Natural killer cell (primary cell): ENCODE measurements around the gene SPTB. TPM values are rescaled to one million over a fixed set of nuclear protein-coding genes. Genes with fewer than 3 reads are reported as not detected.

Experiments used
- ATAC-seq, 3 donors: fragments of 150-1000 bp in 2 of 3; fragments of 200-7000 bp in 1 of 3; cut with Tn5 transposase; 1 replicate in 1 of 3; 2 replicates in 2 of 3; pipeline ENCODE4 v1.10.0; 2021; ENCODE audit warnings: mild to moderate bottlenecking in 2 of 3, moderate library complexity in 2 of 3
- DNase-seq, 2 donors: peaks; one replicate each; pipeline versions ENCODE4 v3.0.0 to v3.0.0-alpha.2; 2013 to 2021; ENCODE audit warnings: mixed read lengths in 1 of 2
- H3K27ac ChIP-seq: one replicate; pipeline ENCODE4 v1.5.1; 2013; ENCODE audit warnings: mild to moderate bottlenecking, low read length
- H3K27me3 ChIP-seq: one replicate; pipeline ENCODE4 v1.6.1; 2013; ENCODE audit warnings: low read length; ENCODE audit not compliant: control insufficient read depth, insufficient read depth
- H3K36me3 ChIP-seq: one replicate; pipeline ENCODE4 v1.6.1; 2013; ENCODE audit warnings: low read length; ENCODE audit not compliant: control insufficient read depth, insufficient read depth
- H3K4me1 ChIP-seq: one replicate; pipeline ENCODE4 v1.6.1; 2013; ENCODE audit warnings: low read length; ENCODE audit not compliant: control insufficient read depth, insufficient read depth
- H3K4me3 ChIP-seq: one replicate; pipeline ENCODE4 v1.5.1; 2013; ENCODE audit warnings: low read length
- H3K9me3 ChIP-seq: one replicate; pipeline ENCODE4 v1.6.1; 2013; ENCODE audit warnings: low read length; ENCODE audit not compliant: control insufficient read depth, insufficient read depth
- H3K27ac Mint-ChIP-seq, 2 donors: one replicate each; pipeline ENCODE4 v1.8.0; 2022; ENCODE audit warnings: mild to moderate bottlenecking in 2 of 2, mixed read lengths in 2 of 2, moderate library complexity in 1 of 2
- H3K27me3 Mint-ChIP-seq, 2 donors: one replicate each; pipeline ENCODE4 v1.8.0; 2022; ENCODE audit warnings: low read depth in 2 of 2, mixed read lengths in 2 of 2
- H3K36me3 Mint-ChIP-seq: one replicate; pipeline ENCODE4 v1.8.0; 2022; ENCODE audit warnings: mixed read lengths
- H3K4me1 Mint-ChIP-seq, 2 donors: one replicate each; pipeline ENCODE4 v1.8.0; 2022; ENCODE audit warnings: mixed read lengths in 2 of 2
- H3K4me3 Mint-ChIP-seq: one replicate; pipeline ENCODE4 v1.8.0; 2022; ENCODE audit warnings: mild to moderate bottlenecking, moderate library complexity, mixed read lengths
- H3K9me3 Mint-ChIP-seq, 2 donors: one replicate each; pipeline ENCODE4 v1.8.0; 2022; ENCODE audit warnings: mixed read lengths in 2 of 2
- WGBS: methylation state at CpG from one replicate; pipeline ENCODE4 v1.1.7; 2013; ENCODE audit warnings: missing lambda C conversion rate; ENCODE audit not compliant: insufficient coverage; 5-methylcytosine and 5-hydroxymethylcytosine counted together
- intact Hi-C: fragments of 100-400 bp; cut with micrococcal nuclease; formaldehyde crosslinking; loops from one replicate; pipeline ENCODE4 v1.14.2; 2022
- total RNA-seq, 4 donors: library from RNA; stranded (reverse); fragments of 120-200 nt in 1 of 4; gene quantifications; one replicate each; pipeline versions ENCODE4 v1.2.3 to v1.2.4, GENCODE V29; 2013 to 2022
- TF ChIP-seq, protein P1 (sequence below): fragments of 200-600 bp; IDR thresholded peaks from one replicate; pipeline ENCODE4 v1.8.0; 2022; ENCODE audit warnings: antibody characterized with exemption

The SPTB gene
- total RNA-seq, 3 donors from 2014 or later (not counting 1 experiment from before 2014, with no cell fraction given): 0.07 to 0.59 (median 0.13) TPM

DNA sequence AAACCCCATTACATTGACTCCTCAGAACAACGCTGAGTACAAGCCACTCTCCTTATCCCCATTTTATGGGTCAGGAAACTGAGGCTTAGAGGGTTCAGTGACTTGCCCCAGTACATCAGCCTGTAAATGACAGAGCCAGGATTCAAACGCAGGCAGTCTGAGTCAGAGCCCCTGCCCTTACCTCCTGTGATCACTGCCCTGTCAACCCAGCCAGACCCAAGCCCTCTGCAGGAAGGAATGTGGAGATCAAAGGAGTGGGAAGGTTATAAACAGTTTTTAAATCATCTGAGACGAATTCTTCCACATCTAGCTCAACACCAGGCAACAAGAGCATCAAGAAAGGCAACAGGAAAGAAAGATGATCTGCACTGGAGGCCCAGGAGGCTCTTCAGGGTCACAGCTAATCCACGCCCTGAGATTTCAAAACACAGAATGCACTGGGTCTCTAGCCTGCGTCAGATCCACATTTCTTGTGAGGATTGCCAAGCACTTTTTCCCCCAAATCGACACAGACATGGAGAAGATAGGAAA is 38.5 kb downstream of the SPTB start:
- Histone ChIP-seq H3K27ac (no peak overlapping the region), H3K4me1 (no peaks in the 10 kb centered on the region), H3K36me3 (no peaks in the 10 kb centered on the region), H3K9me3 (no peaks in the 10 kb centered on the region), H3K27me3 (peaks cover 2% of the 10 kb centered on the region), H3K4me3 (no peak overlapping the region)
- no peaks in the 10 kb centered on the region for H3K4me1 Mint-ChIP-seq
- H3K4me3 Mint-ChIP-seq: no peak overlapping the region
- WGBS: 69% methylated on average over 3 of the region's 6 CpGs
- H3K27ac Mint-ChIP-seq: no peak overlapping the region
- ATAC-seq: no peak
- no peak for DNase-seq
- H3K27me3 Mint-ChIP-seq: peaks cover 29 to 76% of the 10 kb centered on the region in 2 donors
- no peaks in the 10 kb centered on the region for H3K9me3 Mint-ChIP-seq
- intact Hi-C loops: no loop called here
- TF ChIP-seq, protein P1, sequence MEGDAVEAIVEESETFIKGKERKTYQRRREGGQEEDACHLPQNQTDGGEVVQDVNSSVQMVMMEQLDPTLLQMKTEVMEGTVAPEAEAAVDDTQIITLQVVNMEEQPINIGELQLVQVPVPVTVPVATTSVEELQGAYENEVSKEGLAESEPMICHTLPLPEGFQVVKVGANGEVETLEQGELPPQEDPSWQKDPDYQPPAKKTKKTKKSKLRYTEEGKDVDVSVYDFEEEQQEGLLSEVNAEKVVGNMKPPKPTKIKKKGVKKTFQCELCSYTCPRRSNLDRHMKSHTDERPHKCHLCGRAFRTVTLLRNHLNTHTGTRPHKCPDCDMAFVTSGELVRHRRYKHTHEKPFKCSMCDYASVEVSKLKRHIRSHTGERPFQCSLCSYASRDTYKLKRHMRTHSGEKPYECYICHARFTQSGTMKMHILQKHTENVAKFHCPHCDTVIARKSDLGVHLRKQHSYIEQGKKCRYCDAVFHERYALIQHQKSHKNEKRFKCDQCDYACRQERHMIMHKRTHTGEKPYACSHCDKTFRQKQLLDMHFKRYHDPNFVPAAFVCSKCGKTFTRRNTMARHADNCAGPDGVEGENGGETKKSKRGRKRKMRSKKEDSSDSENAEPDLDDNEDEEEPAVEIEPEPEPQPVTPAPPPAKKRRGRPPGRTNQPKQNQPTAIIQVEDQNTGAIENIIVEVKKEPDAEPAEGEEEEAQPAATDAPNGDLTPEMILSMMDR: no peak
- H3K36me3 Mint-ChIP-seq: no peaks in the 10 kb centered on the region

DNA sequence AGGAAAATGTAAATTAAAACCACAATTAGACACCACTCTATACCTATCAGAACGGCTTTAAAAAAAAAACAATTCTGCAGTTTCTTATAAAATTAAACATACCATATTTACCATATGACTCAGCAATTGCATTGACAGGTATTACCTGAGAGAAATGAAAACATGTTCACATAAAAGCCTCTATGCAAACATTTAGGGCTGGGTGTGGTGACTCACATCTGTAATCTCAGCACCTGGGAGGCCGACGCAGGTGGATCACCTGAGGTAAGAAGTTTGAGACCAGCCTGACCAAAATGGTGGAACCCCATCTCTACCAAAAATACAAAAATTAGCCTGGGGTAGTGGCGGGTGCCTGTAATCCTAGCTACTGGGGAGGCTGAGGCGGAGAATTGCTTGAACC is 41.1 kb downstream of the SPTB start:
- TF ChIP-seq, protein P1: no peak
- no peaks in the 10 kb centered on the region for H3K4me1 ChIP-seq
- intact Hi-C loops: no loop called here

DNA sequence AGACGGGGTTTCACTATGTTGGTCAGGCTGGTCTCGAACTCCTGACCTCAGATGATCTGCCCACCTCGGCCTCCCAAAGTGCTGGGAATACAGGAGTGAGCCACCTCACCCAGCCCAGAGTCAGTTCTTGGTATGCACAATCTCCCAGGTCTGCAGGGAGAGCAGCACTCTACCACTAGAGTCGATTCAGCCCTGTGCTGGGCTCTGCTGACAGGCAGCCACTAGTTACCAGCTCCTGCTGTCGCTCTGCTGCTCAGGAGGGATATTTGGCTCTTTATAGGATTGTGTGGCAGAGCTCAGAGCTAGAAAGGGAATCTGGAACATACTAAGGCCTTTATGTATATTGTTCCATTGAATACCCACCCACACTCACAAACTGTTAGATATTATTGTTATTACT is 44.3 kb downstream of the SPTB start:
- Histone ChIP-seq H3K36me3 (no peaks in the 10 kb centered on the region), H3K4me3 (no peak overlapping the region), H3K27ac (no peak overlapping the region), H3K27me3 (peaks cover 2% of the 10 kb centered on the region), H3K9me3 (no peaks in the 10 kb centered on the region), H3K4me1 (no peaks in the 10 kb centered on the region)
- ATAC-seq (no peak), DNase-seq (no peak)
- H3K27ac Mint-ChIP-seq: no peak overlapping the region
- H3K9me3 Mint-ChIP-seq: no peaks in the 10 kb centered on the region
- no peaks in the 10 kb centered on the region for H3K36me3 Mint-ChIP-seq
- H3K4me1 Mint-ChIP-seq: no peaks in the 10 kb centered on the region
- TF ChIP-seq, protein P1: no peak
- peaks cover 10 to 31% of the 10 kb centered on the region in 2 donors for H3K27me3 Mint-ChIP-seq
- no peak overlapping the region for H3K4me3 Mint-ChIP-seq
- intact Hi-C loops: no loop called here
- WGBS: 83% methylated on average over 5 of the region's 5 CpGs

More for the DNA sequence above, 41.1 kb downstream of the SPTB start:
- Mint-ChIP-seq H3K27me3 (peaks cover 21 to 55% of the 10 kb centered on the region in 2 donors), H3K9me3 (no peaks in the 10 kb centered on the region), H3K27ac (no peak overlapping the region), H3K36me3 (no peaks in the 10 kb centered on the region), H3K4me1 (no peaks in the 10 kb centered on the region), H3K4me3 (no peak overlapping the region)
- 96% methylated on average over 5 of the region's 5 CpGs for WGBS
- no peak overlapping the region for H3K4me3 ChIP-seq
- H3K27me3 ChIP-seq: peaks cover 2% of the 10 kb centered on the region
- H3K36me3 ChIP-seq: no peaks in the 10 kb centered on the region
- no peaks in the 10 kb centered on the region for H3K9me3 ChIP-seq
- H3K27ac ChIP-seq: no peak overlapping the region
- no peak for ATAC-seq
- no peak for DNase-seq

DNA sequence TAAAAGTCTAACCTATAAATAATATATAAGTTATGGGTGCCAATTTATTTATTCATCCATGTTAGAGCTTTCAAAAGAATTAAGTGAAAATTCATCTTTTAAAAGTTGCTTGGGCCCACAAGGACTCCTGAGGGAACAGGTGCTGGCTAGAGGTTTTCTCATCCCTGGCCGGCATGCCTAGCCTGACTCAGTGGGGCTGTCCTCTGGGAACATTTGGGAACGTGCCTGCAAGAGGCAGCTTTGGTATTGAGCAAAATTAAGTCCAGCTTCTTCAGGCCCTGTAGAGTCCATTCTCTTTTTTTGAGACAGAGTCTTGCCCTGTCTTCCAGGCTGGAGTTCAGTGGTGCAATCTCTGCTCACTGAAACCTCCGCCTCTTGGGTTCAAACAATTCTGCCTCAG is 44.7 kb downstream of the SPTB start:
- Histone ChIP-seq H3K27me3 (peaks cover 2% of the 10 kb centered on the region), H3K4me3 (no peak overlapping the region), H3K27ac (no peak overlapping the region), H3K36me3 (no peaks in the 10 kb centered on the region), H3K4me1 (no peaks in the 10 kb centered on the region), H3K9me3 (no peaks in the 10 kb centered on the region)
- TF ChIP-seq, protein P1: no peak
- H3K9me3 Mint-ChIP-seq: no peaks in the 10 kb centered on the region
- H3K27ac Mint-ChIP-seq: no peak overlapping the region
- intact Hi-C loops: no loop called here
- H3K4me1 Mint-ChIP-seq: no peaks in the 10 kb centered on the region
- DNase-seq (no peak), ATAC-seq (no peak)
- no peak overlapping the region for H3K4me3 Mint-ChIP-seq
- WGBS: 76% methylated on average over 3 of the region's 3 CpGs
- peaks cover 10 to 27% of the 10 kb centered on the region in 2 donors for H3K27me3 Mint-ChIP-seq
- H3K36me3 Mint-ChIP-seq: no peaks in the 10 kb centered on the region
